ENCODE data around the gene NUP210. TPM values are rescaled to one million over a fixed set of nuclear protein-coding genes. Genes with fewer than 3 reads are reported as not detected.

The NUP210 gene
- total RNA-seq, 1 experiment from 2014 or later, result 64.0 TPM

DNA sequence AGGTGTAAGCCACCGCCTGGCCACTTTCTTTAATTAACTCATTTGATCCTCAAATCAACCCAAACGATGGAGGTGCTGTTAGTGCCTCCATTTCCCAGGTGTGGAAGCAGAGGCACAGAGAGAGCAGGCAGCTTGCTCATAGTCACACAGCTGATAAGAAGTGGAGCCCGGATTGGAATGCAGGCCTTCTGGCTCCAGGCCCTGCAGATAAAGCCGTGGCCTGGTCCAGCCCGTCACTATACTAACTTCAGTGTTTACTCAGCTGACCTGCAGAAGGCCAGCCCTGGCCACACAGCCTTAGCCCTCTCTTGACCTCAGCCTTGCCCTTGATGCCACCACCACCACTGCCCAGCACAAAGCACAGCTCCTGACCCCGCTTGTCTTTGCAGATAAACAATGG is 116.7 kb downstream of the NUP210 start:
- Histone ChIP-seq H3K4me1 (ENCODE audit: insufficient read depth, low read length) (peaks cover 13% of the 10 kb centered on the region), H3K4me2 (ENCODE audit: low read length) (no peak overlapping the region), H3F3A (ENCODE audit: low read length, unreplicated experiment) (no peaks in the 10 kb centered on the region), H3K27me3 (ENCODE audit: low read length) (no peaks in the 10 kb centered on the region), H3K36me3 (ENCODE audit: low read depth, low read length) (no peaks in the 10 kb centered on the region), H3K4me3 (ENCODE audit: low read length) (no peak overlapping the region), H3K9me2 (replicated peaks; ENCODE audit: low read length) (no peaks in the 10 kb centered on the region), H2AFZ (ENCODE audit: low read length) (no peak overlapping the region), H3K9me3 (ENCODE audit: low read length) (no peaks in the 10 kb centered on the region), H4K20me1 (ENCODE audit: low read length) (no peaks in the 10 kb centered on the region), H3K27ac (ENCODE audit: low read length) (no peak overlapping the region), H3K9ac (ENCODE audit: low read length) (no peak overlapping the region), H3K79me2 (ENCODE audit: low read length) (no peaks in the 10 kb centered on the region)
- TF ChIP-seq EZH2 (IDR thresholded peaks at IDR 0.05; ENCODE audit: low read length, unreplicated experiment) (no peak), EZH2phosphoT487 (IDR thresholded peaks at IDR 0.05; ENCODE audit: borderline replicate concordance, low read length) (no peak)
- ChIA-PET CTCF (interaction anchor here (0.6 kb wide), 1 partner anchor 75 kb away, joined by 9 read pairs; no protein-coding TSS in a partner anchor), POLR2A (ENCODE audit: unreplicated experiment) (no interaction called here)
- DNase-seq, result no peak
- intact Hi-C loops (cut with micrococcal nuclease), result no loop called here
- BruUV-seq (replicated peaks), result no TSS peak
- ATAC-seq, result no peak

DNA sequence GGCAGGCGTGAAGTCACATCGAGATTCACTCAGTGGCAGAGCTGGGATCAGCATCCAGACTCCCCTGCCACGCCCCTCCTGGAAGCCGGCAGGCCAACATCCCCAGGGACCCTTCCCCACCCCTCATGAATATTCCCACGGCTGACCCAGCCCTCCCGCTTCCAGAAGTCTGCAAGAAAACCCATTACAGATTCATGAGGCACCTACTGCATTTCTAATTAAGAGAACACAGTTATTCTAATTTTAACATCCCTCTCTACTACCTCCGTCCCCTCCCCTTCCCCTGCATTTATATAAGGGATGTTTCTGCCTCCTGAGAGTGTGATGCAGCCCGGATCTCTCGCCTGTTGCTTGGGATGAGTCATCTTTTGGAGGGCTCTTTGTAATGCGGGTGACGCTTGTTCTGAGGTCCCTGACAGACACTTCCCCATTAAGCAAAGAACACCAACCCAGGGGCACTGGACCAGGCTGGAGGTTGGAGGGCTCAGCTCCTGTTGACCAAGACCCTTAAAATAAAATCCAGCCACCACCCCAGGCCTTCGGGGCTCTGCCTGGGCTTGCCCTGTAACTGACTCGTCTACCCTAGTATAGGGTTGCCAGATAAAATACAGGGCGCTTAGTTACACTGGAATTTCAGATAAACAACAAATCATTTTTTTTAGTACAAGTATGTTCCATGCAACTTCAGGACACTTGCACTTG is 118.7 kb downstream of the NUP210 start:
- no TSS peak for BruUV-seq (replicated peaks)
- no peak overlapping the region for H2AFZ ChIP-seq (ENCODE audit: low read length)
- H3K9ac ChIP-seq (ENCODE audit: low read length), result no peak overlapping the region
- H3K4me2 ChIP-seq (ENCODE audit: low read length), result peak overlapping the region; percentile 36; the same call in 1 of the 2 replicates
- TF ChIP-seq, protein P1, sequence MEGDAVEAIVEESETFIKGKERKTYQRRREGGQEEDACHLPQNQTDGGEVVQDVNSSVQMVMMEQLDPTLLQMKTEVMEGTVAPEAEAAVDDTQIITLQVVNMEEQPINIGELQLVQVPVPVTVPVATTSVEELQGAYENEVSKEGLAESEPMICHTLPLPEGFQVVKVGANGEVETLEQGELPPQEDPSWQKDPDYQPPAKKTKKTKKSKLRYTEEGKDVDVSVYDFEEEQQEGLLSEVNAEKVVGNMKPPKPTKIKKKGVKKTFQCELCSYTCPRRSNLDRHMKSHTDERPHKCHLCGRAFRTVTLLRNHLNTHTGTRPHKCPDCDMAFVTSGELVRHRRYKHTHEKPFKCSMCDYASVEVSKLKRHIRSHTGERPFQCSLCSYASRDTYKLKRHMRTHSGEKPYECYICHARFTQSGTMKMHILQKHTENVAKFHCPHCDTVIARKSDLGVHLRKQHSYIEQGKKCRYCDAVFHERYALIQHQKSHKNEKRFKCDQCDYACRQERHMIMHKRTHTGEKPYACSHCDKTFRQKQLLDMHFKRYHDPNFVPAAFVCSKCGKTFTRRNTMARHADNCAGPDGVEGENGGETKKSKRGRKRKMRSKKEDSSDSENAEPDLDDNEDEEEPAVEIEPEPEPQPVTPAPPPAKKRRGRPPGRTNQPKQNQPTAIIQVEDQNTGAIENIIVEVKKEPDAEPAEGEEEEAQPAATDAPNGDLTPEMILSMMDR (conservative IDR thresholded peaks at IDR 0.05; ENCODE audit: low read depth, low read length), result no peak
- TF ChIP-seq EZH2phosphoT487 (IDR thresholded peaks at IDR 0.05; ENCODE audit: borderline replicate concordance, low read length) (no peak), EZH2 (IDR thresholded peaks at IDR 0.05; ENCODE audit: low read length, unreplicated experiment) (no peak)
- intact Hi-C loops (cut with micrococcal nuclease), result no loop called here
- DNase-seq (peak; percentile 82), ATAC-seq (peak; percentile 91)
- H3F3A ChIP-seq (ENCODE audit: low read length, unreplicated experiment), result no peaks in the 10 kb centered on the region
- no peaks in the 10 kb centered on the region for H3K27me3 ChIP-seq (ENCODE audit: low read length)
- no peaks in the 10 kb centered on the region for H4K20me1 ChIP-seq (ENCODE audit: low read length)
- H3K36me3 ChIP-seq (ENCODE audit: low read depth, low read length), result no peaks in the 10 kb centered on the region
- H3K27ac ChIP-seq (ENCODE audit: low read length), result no peak overlapping the region
- peaks cover 13% of the 10 kb centered on the region for H3K4me1 ChIP-seq (ENCODE audit: insufficient read depth, low read length)
- no peak overlapping the region for H3K4me3 ChIP-seq (ENCODE audit: low read length)
- no peaks in the 10 kb centered on the region for H3K9me2 ChIP-seq (replicated peaks; ENCODE audit: low read length)
- ChIA-PET CTCF (no interaction called here), POLR2A (ENCODE audit: unreplicated experiment) (no interaction called here)
- H3K79me2 ChIP-seq (ENCODE audit: low read length), result no peaks in the 10 kb centered on the region
- H3K9me3 ChIP-seq (ENCODE audit: low read length), result no peaks in the 10 kb centered on the region

DNA sequence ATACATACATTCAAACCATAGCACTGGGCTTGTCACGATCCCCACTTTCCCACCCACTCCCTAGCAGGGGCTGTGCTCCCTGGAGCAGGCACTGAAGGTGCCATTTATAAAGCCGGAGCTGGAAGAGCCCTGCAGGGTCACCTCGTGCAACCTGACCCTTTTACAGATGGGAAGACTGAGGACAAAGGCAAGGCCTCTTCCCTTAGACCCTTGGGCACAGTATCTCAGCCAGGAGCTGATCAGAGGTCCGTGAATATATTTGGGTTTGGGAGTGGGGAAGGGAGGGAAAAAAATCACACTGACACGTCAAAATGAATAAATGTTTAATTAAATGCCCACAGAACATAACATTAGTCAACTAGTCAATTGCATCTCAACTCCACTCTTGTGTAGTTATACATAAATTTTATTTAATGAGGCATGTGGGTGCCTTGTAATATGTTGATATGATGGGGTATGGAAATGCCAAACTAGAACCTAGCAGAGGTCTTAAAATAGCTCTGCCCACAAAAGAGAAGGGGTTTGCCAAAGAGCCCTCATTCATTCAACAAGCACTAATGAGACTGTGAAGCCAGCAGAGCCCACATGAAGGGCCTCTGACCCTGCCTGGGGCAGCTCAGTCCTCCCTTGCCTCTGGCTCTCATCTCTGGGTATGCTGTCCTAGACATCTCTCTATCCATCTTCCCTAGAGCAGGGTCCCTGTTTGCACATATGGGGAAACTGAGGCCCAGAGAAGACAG is 119.4 kb downstream of the NUP210 start:
- Histone ChIP-seq H4K20me1 (ENCODE audit: low read length) (no peaks in the 10 kb centered on the region), H3K27me3 (ENCODE audit: low read length) (no peaks in the 10 kb centered on the region), H3F3A (ENCODE audit: low read length, unreplicated experiment) (no peaks in the 10 kb centered on the region), H3K9ac (ENCODE audit: low read length) (no peak overlapping the region), H3K9me2 (replicated peaks; ENCODE audit: low read length) (no peaks in the 10 kb centered on the region), H3K4me1 (ENCODE audit: insufficient read depth, low read length) (peaks cover 13% of the 10 kb centered on the region), H2AFZ (ENCODE audit: low read length) (no peak overlapping the region), H3K4me3 (ENCODE audit: low read length) (no peak overlapping the region), H3K79me2 (ENCODE audit: low read length) (no peaks in the 10 kb centered on the region), H3K4me2 (ENCODE audit: low read length) (no peak overlapping the region; the same call in 1 of the 2 replicates), H3K36me3 (ENCODE audit: low read depth, low read length) (no peaks in the 10 kb centered on the region), H3K9me3 (ENCODE audit: low read length) (no peaks in the 10 kb centered on the region), H3K27ac (ENCODE audit: low read length) (no peak overlapping the region)
- intact Hi-C loops (cut with micrococcal nuclease), result no loop called here
- TF ChIP-seq EZH2phosphoT487 (IDR thresholded peaks at IDR 0.05; ENCODE audit: borderline replicate concordance, low read length), result no peak
- TF ChIP-seq, protein P1 (conservative IDR thresholded peaks at IDR 0.05; ENCODE audit: low read depth, low read length), result no peak
- no peak for TF ChIP-seq EZH2 (IDR thresholded peaks at IDR 0.05; ENCODE audit: low read length, unreplicated experiment)
- DNase-seq (no peak), ATAC-seq (no peak)
- CTCF ChIA-PET, result no interaction called here
- POLR2A ChIA-PET (ENCODE audit: unreplicated experiment), result no interaction called here
- BruUV-seq (replicated peaks), result no TSS peak
